AG09309 (cell line): ENCODE results near the gene TSHZ2.
"Not testable (repeated sequence)": the region's sequence is repeated elsewhere in the genome, so short reads cannot be mapped to it uniquely, and the experiment has no call there.

ENCODE experiments used
- DNase-seq: peaks from one replicate; pipeline ENCODE4 v3.0.0-alpha.2; 2010; ENCODE audit warnings: low read depth
- H3K4me3 ChIP-seq: 2 replicates; pipeline ENCODE4 v1.5.1; 2011; ENCODE audit warnings: mild to moderate bottlenecking, low read depth, low read length, moderate library complexity; ENCODE audit not compliant: control insufficient read depth
- TF ChIP-seq, protein P1 (sequence below): IDR thresholded peaks from 2 replicates; pipeline ENCODE4 v1.5.1; 2011; ENCODE audit warnings: mild to moderate bottlenecking, low read depth, low read length, inconsistent platforms; ENCODE audit not compliant: insufficient read depth, control insufficient read depth; ENCODE audit errors: missing control alignments

Gene TSHZ2

DNA sequence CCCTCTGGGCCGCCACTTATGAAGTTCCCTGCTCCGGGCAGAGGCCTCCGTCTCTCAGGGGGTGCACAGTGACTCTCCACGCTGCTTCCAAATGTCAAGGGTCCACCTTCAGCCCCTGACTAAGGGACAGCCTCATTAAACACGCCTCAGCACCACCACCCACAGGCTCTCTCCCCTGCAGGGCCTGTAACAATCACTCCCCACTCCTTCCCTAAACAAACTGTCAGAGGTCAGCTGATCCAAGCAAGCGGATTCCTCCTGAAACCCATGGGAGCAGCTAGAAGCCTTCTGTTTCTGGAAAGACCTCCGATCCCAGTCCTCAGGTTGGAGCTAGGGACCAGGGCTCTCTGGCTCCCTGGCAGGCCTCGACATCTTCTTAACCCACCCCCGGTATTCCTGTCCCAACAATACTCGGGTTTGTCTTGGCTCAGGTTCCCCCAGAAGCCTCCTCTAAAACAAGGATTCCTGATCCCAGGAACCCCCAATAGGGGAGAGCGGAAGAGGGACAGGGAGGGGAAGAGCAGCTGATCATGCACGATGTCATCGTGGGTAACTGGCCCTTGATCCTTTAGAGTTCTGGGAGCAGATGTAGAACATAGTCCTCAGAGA, 440.5 kb downstream of the TSHZ2 start:
- no peak for DNase-seq
- H3K4me3 ChIP-seq, result no peak overlapping the region

DNA sequence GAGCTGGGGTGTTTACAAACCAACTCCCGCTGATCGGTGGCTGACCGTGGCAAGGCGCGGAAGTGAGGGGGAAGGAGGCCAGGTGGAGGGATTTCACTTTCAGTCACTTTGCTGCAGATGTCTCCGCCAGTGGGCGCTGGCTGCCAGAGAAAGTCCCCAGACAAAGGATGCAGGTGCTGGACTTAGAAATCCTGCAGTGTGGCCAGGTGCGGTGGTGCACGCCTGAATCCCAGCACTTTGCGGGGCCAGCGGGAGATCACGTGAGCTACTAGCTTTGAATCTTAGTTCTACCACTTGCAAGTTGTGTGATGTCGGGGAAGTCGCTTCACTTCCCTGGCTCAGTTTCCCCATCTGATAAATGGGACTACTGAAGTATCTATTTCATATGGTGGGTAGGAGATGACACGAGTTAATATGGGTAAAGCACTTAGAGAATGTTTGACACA, 441.1 kb downstream of the TSHZ2 start:
- TF ChIP-seq, protein P1, sequence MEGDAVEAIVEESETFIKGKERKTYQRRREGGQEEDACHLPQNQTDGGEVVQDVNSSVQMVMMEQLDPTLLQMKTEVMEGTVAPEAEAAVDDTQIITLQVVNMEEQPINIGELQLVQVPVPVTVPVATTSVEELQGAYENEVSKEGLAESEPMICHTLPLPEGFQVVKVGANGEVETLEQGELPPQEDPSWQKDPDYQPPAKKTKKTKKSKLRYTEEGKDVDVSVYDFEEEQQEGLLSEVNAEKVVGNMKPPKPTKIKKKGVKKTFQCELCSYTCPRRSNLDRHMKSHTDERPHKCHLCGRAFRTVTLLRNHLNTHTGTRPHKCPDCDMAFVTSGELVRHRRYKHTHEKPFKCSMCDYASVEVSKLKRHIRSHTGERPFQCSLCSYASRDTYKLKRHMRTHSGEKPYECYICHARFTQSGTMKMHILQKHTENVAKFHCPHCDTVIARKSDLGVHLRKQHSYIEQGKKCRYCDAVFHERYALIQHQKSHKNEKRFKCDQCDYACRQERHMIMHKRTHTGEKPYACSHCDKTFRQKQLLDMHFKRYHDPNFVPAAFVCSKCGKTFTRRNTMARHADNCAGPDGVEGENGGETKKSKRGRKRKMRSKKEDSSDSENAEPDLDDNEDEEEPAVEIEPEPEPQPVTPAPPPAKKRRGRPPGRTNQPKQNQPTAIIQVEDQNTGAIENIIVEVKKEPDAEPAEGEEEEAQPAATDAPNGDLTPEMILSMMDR, result peak; percentile 18
- no peak overlapping the region for H3K4me3 ChIP-seq
- DNase-seq, result no peak

More for the DNA sequence above, 440.5 kb downstream of the TSHZ2 start:
- TF ChIP-seq, protein P1, result no peak

DNA sequence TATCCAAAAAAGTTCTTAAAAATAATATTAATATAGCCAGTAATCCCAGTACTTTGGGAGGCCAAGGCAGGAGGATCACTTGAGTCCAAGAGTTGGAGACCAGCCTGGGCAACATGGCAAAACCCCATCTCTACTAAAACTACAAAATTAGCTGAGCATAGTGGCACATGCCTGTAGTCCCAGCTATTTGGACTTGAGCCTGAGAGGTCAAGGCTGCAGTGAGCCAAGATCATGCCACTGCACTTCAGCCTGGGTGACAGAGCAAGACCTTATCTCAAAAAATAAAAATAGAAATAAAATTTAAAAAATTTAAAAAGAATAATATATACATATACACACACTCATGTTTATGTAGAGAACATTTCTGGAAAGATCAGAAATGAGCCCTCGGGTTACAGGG, 441.7 kb downstream of the TSHZ2 start:
- H3K4me3 ChIP-seq, DNase-seq: not testable (repeated sequence)

DNA sequence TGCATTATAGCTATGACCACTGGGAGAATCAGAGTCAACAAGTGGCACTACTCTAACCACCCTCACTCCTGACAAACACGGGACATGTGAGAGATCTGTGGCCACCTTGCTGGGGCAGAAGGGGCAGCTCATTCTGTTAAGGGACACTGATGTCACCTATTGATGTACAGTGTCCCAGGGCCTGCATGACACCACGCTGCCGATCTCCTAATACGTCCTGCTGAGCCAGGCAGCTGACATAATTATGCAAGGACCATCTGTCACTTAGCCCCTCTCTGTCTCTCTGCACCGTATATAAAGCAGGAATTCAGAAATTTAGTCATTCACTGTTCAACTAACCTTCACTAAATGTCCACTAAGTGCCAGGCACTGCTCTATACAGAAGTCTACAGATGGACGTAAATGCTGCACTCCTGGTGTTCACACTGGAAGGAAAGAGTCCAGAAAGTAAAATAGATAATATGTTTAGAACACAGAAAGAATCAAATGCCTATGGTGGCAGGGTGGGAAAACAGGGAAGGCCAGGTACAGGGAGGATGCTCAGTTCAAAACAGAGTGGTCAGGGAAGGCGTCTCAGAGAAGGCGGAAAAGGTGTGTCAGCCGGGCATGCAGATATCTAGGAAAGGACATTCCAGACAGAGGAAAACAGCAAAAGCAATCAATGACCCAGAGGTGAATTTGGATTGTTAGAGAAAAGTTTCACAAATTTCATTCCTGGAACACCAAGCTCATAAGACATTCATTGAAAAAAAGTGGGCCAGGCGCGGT, 447.7 kb downstream of the TSHZ2 start:
- TF ChIP-seq, protein P1, result no peak
- no peak for DNase-seq
- no peak overlapping the region for H3K4me3 ChIP-seq

DNA sequence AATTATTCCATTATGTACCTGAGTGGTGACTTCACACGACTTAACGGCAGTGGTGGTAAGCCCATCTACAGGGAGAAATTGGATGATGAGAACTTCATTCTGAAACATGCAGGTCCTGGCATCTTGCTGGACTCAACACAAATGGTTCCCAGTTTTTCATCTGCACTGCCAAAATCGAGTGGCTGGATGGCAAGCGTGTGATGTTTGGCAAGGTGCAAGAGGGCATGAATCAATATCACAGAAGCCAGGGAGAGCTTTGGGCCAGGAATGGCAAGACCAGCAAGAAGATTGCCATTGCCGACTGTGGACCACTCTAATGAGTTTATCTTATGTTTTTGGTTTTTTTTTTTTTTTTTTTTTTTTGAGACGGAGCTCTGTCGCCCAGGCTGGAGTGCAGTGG, 449.2 kb downstream of the TSHZ2 start:
- no peak overlapping the region for H3K4me3 ChIP-seq
- DNase-seq, result no peak
- TF ChIP-seq, protein P1, result no peak

DNA sequence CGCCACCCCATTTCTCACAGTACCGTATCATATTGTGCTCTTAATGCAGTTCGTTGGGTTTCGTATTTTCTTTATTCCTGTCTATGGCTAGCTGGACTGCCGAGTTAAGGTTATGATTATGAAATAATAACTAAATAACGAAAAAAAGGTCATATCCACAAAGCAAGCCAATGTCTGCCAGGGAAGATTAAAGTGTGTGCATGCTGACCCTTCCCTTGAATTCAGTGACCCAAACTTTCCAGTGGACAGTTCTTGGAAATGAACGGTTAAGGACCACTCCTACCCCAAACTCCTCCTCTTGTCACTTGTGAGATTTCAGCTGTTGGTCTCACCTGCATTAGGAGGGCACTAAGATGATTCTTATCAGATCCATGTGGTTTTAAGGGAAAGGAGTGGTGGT, 449.9 kb downstream of the TSHZ2 start:
- H3K4me3 ChIP-seq, result no peak overlapping the region
- TF ChIP-seq, protein P1, result no peak
- no peak for DNase-seq

DNA sequence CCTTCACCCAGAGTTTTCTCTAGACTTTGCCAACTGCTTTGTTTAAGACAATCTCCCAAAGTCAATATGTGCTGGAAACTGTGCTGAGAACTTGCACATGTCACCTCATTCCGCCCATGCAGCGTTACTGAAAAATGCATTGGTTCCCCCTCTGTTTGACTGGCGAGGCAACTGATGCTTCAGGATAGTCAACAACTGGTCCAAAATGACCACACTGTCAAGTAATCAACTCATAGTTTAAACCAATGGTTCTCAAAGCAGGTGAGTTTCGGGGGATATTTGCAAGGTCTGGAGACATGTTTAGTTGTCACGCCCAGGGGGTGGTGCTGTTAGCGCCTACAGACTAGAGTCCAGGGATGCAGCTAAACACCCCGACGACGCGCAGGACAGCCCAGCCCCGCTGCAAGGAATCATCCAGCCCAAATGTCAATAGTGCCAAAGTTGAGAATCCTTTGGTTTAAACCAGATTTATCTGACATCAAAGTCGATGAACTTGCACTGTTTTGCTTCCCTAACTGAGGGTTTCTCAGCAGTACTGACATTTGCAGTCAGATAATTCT, 451.5 kb downstream of the TSHZ2 start:
- no peak overlapping the region for H3K4me3 ChIP-seq
- TF ChIP-seq, protein P1, result no peak
- no peak for DNase-seq
